HG03064 (cell line): ENCODE results near the gene NPFF.
"Not testable (repeated sequence)": the region's sequence is repeated elsewhere in the genome, so short reads cannot be mapped to it uniquely, and the experiment has no call there.

ENCODE experiments used
- ATAC-seq: cut with Tn5 transposase; IDR thresholded peaks from one replicate; pipeline ENCODE4 v1.9.1; 2021; ENCODE audit warnings: low read depth; ENCODE audit not compliant: unreplicated experiment

The NPFF gene

DNA sequence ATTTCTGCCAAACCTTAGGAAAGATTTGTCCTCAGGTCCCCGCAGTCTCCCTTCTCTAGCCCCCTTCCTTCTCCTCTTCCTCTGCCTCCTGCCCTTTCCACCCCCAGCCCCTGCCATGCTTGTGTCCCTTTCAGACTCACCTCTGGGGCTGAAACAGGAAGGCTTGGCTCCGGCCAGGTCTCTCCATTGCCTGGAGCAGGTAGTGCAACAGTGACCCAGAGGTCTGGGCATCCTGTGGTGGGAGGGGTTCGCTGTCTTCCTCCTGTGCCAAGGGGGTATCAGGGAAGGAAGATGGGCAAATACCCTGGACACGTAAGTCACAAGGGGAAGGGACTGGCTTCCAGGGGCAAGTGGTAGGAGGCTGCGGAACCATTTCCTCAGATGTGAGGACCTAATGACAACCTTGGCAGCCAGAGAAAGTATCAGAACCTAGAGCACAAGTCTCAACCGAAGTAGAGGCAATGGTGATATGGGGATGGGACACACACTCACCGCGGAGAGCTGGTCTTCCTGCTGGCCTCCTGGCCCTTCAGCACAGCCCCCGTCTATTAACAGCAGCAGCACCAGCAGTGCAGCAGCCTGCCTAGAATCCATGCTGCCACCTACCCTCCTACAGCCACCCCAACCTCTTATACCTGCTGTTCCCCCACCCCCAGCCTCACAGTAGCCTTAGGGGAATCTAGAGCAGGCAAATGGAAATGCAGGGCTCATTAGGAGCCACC is at the start of gene NPFF:
Gene NPFF (minus strand): TSS at position 604 of the 722 bp plus-strand sequence. CDS start 10 bp downstream, at position 594.
- no peak for ATAC-seq

DNA sequence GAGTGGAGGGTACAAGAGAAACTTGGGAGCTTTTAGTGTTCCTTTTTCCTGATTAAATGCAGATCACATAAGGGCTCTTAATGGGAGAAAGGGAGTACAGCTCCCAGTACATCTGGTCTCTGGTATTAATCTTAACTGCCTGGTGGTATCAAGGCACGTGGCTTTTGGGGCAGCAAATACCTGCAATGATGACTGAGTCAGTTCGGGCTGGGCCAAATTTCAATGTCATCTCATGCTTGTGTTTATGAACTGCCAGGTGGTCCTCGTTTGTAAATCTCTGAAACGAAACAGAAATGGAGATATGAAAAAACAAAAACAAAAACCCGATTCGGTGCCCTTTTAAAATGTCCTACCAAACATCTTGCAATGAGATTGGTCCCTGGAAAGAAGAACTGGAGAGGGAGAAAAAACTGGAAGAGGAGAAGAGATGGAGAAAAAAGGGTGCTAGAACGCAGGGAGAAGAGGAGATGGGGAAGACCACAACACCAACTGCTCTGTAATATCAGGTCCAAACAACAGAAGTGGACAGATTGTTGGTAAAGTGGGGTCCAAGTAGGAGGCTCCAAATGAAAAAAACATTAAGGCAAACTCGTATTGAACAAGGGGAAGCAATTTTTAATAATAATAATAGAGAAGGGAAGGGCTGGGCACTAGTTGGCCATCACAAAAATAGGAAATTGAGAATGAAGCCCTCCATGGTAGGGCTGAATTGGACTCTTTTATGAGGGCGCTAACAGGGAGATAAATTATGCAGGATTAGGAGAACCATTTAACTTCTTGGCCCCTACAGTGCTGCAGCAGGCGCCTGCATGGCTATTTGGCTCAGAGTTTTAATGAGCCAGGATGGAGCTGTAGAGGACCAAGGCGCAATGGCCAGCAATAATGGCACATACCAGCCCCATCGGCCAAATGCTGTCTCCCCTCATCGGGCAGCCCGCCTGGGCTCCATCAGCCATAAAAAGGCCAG is 45.4 kb upstream of the NPFF start:
- ATAC-seq, result no peak

GRCh38 chr12:53551889-53552291 is 44.6 kb upstream of the NPFF start:
- no peak for ATAC-seq

DNA sequence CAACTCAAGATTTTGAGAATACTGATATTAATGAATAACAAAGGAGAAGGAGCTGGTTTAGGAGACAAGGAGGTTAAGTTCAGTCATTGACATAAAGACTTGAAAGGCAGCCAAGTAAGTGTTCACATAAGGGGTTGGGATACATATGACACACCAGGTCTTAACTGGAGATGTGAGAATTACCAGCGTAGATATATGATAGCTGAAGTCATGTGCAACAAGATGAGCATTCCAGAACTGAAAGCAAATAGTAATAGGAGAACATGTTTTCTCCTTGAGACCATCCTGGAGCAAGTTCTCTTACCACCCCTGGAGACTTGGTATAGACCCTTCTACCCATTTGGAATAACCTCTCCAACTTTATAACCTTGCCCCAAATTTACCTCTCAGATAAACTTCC is 43.3 kb upstream of the NPFF start:
- no peak for ATAC-seq

DNA sequence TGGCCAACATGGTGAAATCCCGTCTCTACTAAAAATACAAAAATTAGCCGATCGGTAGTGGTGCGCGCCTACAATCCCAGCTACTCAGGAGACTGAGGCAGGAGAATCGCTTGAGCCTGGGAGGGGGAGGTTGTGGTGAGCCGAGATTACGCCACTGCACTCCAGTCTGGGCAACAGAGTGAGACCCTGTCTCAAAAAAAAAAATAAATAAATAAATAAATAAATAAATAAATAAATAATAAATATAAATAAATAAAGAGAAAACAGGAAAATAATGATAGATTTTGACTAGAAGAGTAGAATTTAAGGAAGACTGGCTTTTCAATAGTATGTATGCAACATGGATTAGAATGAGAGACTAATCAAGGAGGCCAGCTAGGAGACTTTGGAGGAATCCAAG is 42.8 kb upstream of the NPFF start:
- not testable (repeated sequence) for ATAC-seq

GRCh38 chr12:53548354-53548753 is 41.1 kb upstream of the NPFF start:
- ATAC-seq, result not testable (repeated sequence)

GRCh38 chr12:53543539-53543938 is 36.3 kb upstream of the NPFF start:
- ATAC-seq, result no peak

GRCh38 chr12:53539526-53539925 is 32.2 kb upstream of the NPFF start:
- no peak for ATAC-seq

DNA sequence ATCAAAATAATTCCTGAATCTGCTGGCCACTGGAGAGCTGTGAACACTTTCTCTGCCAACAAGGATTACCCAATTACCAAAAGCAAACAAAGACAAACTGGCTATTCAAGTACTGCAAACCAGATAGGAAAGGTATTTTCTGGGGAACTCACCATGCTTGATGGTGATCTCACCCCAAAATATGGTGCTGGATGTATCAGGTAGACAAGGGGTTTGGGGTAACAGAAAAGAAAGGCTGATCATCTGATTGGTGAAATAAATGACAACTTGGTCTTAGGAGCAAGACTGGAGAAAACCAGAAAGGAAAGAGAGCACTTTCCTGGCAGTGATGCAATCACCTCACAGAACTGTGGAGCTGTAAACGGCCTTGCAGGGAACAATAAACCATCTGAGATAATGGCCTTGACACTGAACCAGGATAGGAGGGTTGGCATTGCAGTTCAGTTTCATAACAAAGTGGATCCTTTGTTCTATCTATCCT is 31.0 kb upstream of the NPFF start:
- ATAC-seq, result no peak

DNA sequence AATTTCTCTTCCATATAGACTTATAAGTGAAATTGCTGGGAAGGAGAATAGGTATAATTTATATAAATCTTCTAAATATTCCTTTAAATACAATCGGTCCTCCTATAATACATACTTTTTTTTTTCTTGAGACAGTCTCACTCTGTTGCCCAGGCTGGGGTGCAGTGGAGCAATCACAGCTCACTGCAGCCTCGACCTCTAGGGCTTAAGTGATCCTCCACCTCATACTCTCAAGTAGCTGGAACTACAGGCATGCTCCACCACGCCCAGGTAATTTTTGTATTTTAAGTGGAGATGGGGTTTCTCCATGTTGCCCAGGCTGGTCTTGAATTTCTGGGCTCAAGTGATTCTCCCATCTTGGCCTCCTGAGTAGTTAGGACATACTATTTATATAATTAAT is 29.7 kb upstream of the NPFF start:
- no peak for ATAC-seq

DNA sequence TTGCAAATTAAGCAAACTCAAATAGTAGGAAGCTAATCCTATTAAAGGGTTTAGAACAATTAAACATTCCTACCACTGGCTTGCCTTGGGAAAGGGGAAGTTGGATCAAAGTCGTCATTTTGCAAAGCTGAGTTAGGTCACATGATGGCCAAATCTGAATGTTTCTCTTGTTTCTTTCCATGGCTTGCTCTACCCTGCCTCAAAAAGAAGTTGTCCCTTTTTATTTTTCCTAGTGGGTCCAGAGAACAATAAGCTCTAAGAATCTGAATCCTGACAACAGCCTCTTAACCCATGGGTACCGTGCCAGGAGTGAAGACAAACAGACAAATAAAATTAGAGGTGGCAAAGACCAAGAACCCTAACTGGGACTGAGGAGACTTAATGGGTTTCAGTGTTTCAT is 26.2 kb upstream of the NPFF start:
- no peak for ATAC-seq

DNA sequence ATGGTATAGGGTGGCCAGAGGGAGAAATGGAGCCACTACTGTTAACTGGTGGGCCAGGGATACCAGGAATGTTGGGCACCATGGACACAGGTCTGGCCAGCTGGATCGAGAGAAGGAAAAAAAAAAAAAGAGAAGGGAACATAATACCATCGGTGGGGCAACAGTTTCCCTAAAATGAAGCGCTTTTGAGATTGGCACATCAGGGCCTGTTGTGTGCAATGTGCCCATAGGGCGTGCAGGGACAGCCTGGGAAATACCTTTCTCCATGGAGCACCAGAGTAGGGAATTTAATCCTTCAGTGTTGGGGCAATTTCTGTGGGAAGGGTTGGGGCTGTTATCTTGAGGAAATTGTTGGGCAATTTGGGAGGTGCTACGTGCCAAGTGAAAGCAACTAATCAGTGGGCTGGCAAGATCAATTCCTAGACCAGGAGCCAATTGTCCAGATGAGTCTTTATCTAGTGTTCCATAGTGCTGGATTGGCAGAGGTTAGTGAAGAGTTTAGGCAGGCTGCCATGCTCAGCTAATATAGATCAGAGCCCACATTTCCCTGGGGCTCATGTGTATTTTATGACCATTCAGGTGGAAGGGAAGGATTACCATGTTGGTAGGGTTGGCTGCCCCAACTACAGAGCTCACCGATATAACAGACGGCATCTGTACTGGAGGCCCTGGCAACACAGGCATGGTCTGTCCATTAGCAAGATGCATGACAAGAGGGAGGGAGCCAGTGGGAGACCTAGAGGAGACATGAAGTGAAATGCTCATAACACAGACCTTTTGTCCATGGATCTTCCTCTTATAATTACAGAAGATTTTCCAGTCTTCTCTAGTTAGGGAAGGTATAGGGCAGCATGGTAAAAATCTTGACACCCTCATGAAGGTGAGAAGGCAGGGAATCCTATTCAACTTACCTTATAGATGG is 25.5 kb upstream of the NPFF start:
- ATAC-seq, result no peak

DNA sequence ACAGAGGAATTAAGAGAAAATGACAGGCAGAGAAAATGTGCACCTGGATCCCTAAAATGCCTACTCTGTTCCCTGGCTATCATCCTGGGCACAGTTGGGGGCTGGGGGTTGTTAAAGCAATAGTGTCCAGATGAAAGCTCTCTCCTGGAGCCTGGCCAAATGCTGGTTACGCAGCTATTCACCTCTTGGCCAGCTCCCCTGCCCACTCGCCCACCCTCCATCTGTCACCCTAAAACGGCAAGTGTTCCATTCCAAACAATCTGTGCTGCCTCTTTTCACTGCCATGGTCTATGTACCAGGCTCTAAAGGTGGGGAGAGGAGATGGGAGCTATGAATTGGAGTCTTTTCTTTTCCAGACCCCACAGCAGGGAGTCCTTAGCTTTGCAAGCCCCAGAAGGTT is 24.7 kb upstream of the NPFF start:
- no peak for ATAC-seq

GRCh38 chr12:53530920-53531319 is 23.6 kb upstream of the NPFF start:
- no peak for ATAC-seq

GRCh38 chr12:53530061-53530460 is 22.8 kb upstream of the NPFF start:
- no peak for ATAC-seq

GRCh38 chr12:53524476-53524875 is 17.2 kb upstream of the NPFF start:
- no peak for ATAC-seq

- ATAC-seq, result no peak
Observed at GRCh38 chr12:53523131-53523530, 15.8 kb upstream of the NPFF start.

- no peak for ATAC-seq
Observed at GRCh38 chr12:53518381-53518780, 11.1 kb upstream of the NPFF start.

GRCh38 chr12:53516758-53517455 is 9.6 kb upstream of the NPFF start:
- ATAC-seq, result no peak

DNA sequence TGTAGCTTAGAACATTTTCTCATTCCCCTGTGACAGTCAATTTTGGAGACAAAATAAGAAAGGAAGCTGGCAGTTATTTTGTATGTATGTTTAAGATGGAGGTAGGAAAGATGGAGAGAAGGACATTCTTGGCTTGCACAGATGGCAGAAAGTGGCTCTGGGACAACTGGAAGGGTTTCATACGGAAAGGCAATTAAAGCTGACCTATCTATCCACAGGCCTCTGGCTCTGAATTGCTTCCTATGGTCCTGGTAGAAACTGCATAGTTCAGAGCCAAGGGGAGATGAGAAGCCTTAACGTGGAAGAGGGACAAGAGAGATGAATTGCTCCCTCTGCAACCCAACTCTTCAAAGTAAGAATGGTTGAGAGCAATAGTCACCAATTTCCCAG is 8.0 kb upstream of the NPFF start:
- no peak for ATAC-seq
